Pancreas (tissue), 10 donors: ENCODE measurements around the gene KIAA1671. TPM values are rescaled to one million over a fixed set of nuclear protein-coding genes. Genes with fewer than 3 reads are reported as not detected.
A peak's percentile ranks its signal among the peaks of the same experiment; 100 is the strongest.

Experiments used
- ATAC-seq, 4 donors: fragments of 200-7000 bp; cut with Tn5 transposase; one replicate each; pipeline versions ENCODE4 v1.8.0 to v1.9.1; 2020; ENCODE audit warnings: mild to moderate bottlenecking in 4 of 4, moderate library complexity in 4 of 4
- DNase-seq, 6 donors: peaks; one replicate each; pipeline ENCODE4 v3.0.0-alpha.2; 2020
- FAIRE-seq: peaks from 2 replicates; lab custom pipeline; 2012; peaks lifted over from hg19 to GRCh38; lab: Jason Lieb, UNC
- H3K27ac ChIP-seq, 4 donors: fragments of 200-600 bp; sonication (generic); 1 replicate in 3 of 4; 2 replicates in 1 of 4; pipeline versions ENCODE4 v1.5.0 to v1.8.0; 2020
- H3K27me3 ChIP-seq, 4 donors: fragments of 200-600 bp; one replicate each; pipeline ENCODE4 v1.8.0; 2021
- H3K36me3 ChIP-seq, 3 donors: fragments of 200-600 bp; sonication (generic) in 1 of 3; one replicate each; pipeline versions ENCODE4 v1.5.0 to v1.8.0; 2020 to 2021
- H3K4me1 ChIP-seq, 3 donors: fragments of 200-600 bp; one replicate each; pipeline ENCODE4 v1.8.0; 2021
- H3K4me3 ChIP-seq, 4 donors: fragments of 200-600 bp; sonication (generic) in 2 of 4; one replicate each; pipeline versions ENCODE4 v1.5.0 to v1.8.0; 2020 to 2021
- H3K9me3 ChIP-seq, 4 donors: fragments of 200-600 bp; one replicate each; pipeline ENCODE4 v1.8.0; 2021
- CTCF ChIP-seq, 4 donors: fragments of 200-600 bp; sonication (generic) in 3 of 4; IDR thresholded peaks; one replicate each; pipeline versions ENCODE4 v1.5.0 to v1.8.0; 2021; ENCODE audit warnings: antibody characterized with exemption in 4 of 4
- WGBS, 2 donors: extraction: QIAGEN DNeasy Blood & Tissue Kit; methylation state at CpG; one replicate each; pipeline ENCODE4 v1.1.7; 2013; 5-methylcytosine and 5-hydroxymethylcytosine counted together
- intact Hi-C, 3 donors: fragments of 100-400 bp; cut with DNase I; formaldehyde crosslinking; loops; one replicate each; pipeline versions ENCODE4 v1.11.1 to v1.14.2; 2022
- polyA plus RNA-seq, 2 donors: library from polyadenylated mRNA; stranded (reverse); fragments of 200-250 nt; gene quantifications; one replicate each; pipeline ENCODE4 v1.2.3, GENCODE V29; 2013
- total RNA-seq, 6 donors: library from RNA; stranded (reverse); fragmentation: NEBNext Ultra II Directional in 4 of 6; extraction: Animal tissue kit (Norgen Biotek cat#: 25700) in 4 of 6; gene quantifications; one replicate each; pipeline versions ENCODE4 v1.2.1 to v1.2.4, GENCODE V29; 2021 to 2023
- donor health status: healthy with polysubstance abuse.
- donor health status: DM: no; HTN: no; CAD: no; lungs with moderate emphysema.
- donor health status: DM: no; HTN: no; CAD: no.
- donor health status: control.
- donor health status: control.
- donor health status: Bipolar disorder and iron deficiency.
- donor health status: DM: yes; HTN: yes; CAD: no.
- donor health status: DM: no; HTN: no; CAD: no.
- donor health status: DM: no; HTN: no; CAD: no.
- donor health status: DM: yes; HTN: yes; CAD: no.

Gene KIAA1671
- total and polyA plus RNA-seq, 8 donors = 8.3 to 28.8 (median 19.0) TPM

GRCh38 chr22:25131198-25131887 is 178.8 kb downstream of the KIAA1671 start:
- Histone ChIP-seq H3K27me3 (no peaks in the 10 kb centered on the region), H3K9me3 (no peaks in the 10 kb centered on the region), H3K4me3 (no peak overlapping the region), H3K27ac (peak overlapping the region in 2 of 4 donors; percentile 42 to 64), H3K36me3 (no peaks in the 10 kb centered on the region), H3K4me1 (peaks cover 0 to 28% (median 14%) of the 10 kb centered on the region in 3 donors)
- no peak for DNase-seq
- WGBS, 2 donors = 81 to 87% methylated on average over 9 of the region's 9 CpGs
- intact Hi-C loops = no loop called here
- ATAC-seq = peak in 2 of 4 donors; percentile 9 to 20
- TF ChIP-seq CTCF (IDR thresholded peaks at IDR 0.05) = no peak
- FAIRE-seq = no peak

GRCh38 chr22:25134028-25134427 is 181.5 kb downstream of the KIAA1671 start:
- DNase-seq (peak in 3 of 6 donors; percentile 43 to 60 (median 49)), FAIRE-seq (peak; percentile 78), ATAC-seq (peak; percentile 58 to 83 (median 79))
- WGBS, 2 donors = 41 to 52% methylated on average over 4 of the region's 4 CpGs
- peaks cover 0 to 35% (median 14%) of the 10 kb centered on the region in 3 donors for H3K4me1 ChIP-seq
- intact Hi-C loops = no loop called here
- no peak overlapping the region for H3K4me3 ChIP-seq
- no peaks in the 10 kb centered on the region for H3K9me3 ChIP-seq
- no peaks in the 10 kb centered on the region for H3K36me3 ChIP-seq
- H3K27ac ChIP-seq = peak overlapping the region in 3 of 4 donors; percentile 47 to 84 (median 78)
- no peaks in the 10 kb centered on the region for H3K27me3 ChIP-seq
- TF ChIP-seq CTCF (IDR thresholded peaks at IDR 0.05) = no peak

- Histone ChIP-seq H3K4me3 (no peak overlapping the region), H3K9me3 (no peaks in the 10 kb centered on the region), H3K27ac (peak overlapping the region; percentile 0 to 84 (median 47)), H3K4me1 (peaks cover 0 to 35% (median 14%) of the 10 kb centered on the region in 3 donors), H3K36me3 (no peaks in the 10 kb centered on the region), H3K27me3 (no peaks in the 10 kb centered on the region)
- FAIRE-seq = no peak
- intact Hi-C loops = no loop called here
- DNase-seq = no peak
- no peak for TF ChIP-seq CTCF (IDR thresholded peaks at IDR 0.05)
- 62 to 64% methylated on average over 2 of the region's 2 CpGs for WGBS, 2 donors
- peak in 2 of 4 donors; percentile 3 to 12 for ATAC-seq
These were observed 181.9 kb downstream of the KIAA1671 start for GRCh38 chr22:25134451-25134850.

GRCh38 chr22:25136953-25137576 is 184.5 kb downstream of the KIAA1671 start:
- ATAC-seq = no peak
- 64 to 73% methylated on average over 5 of the region's 5 CpGs for WGBS, 2 donors

More at GRCh38 chr22:25136953-25137576, 184.5 kb downstream of the KIAA1671 start:
- H3K9me3 ChIP-seq = no peaks in the 10 kb centered on the region
- no peaks in the 10 kb centered on the region for H3K27me3 ChIP-seq
- intact Hi-C loops = no loop called here
- no peak for DNase-seq
- peaks cover 0 to 35% (median 9%) of the 10 kb centered on the region in 3 donors for H3K4me1 ChIP-seq
- no peaks in the 10 kb centered on the region for H3K36me3 ChIP-seq
- no peak for FAIRE-seq
- H3K27ac ChIP-seq = peak overlapping the region in 2 of 4 donors; percentile 29 to 55
- no peak overlapping the region for H3K4me3 ChIP-seq
- TF ChIP-seq CTCF (IDR thresholded peaks at IDR 0.05) = no peak
